NT2/D1 (cell line): ENCODE measurements around the gene C16orf54.
A peak's percentile ranks its signal among the peaks of the same experiment; 100 is the strongest.
"Not testable (repeated sequence)": the region's sequence is repeated elsewhere in the genome, so short reads cannot be mapped to it uniquely, and the experiment has no call there.

Experiments
- DNase-seq: peaks from one replicate; pipeline ENCODE4 v3.0.0-alpha.2; 2011; ENCODE audit warnings: low read depth, low spot score
- H3K27me3 ChIP-seq: 2 replicates; pipeline ENCODE4 v1.6.0; 2011; ENCODE audit warnings: mild to moderate bottlenecking; ENCODE audit not compliant: insufficient read length, insufficient read depth
- H3K36me3 ChIP-seq: 2 replicates; pipeline ENCODE4 v1.6.1; 2011; ENCODE audit warnings: mild to moderate bottlenecking, low read length, mixed read lengths; ENCODE audit not compliant: insufficient read depth, insufficient read length
- H3K4me1 ChIP-seq: 2 replicates; pipeline ENCODE4 v1.5.1; 2011; ENCODE audit not compliant: insufficient read depth, insufficient read length
- H3K4me3 ChIP-seq: 2 replicates; pipeline ENCODE4 v1.5.1; 2011; ENCODE audit warnings: low read depth; ENCODE audit not compliant: insufficient read length
- H3K9ac ChIP-seq: 2 replicates; pipeline ENCODE4 v1.6.0; 2011; ENCODE audit warnings: low read depth; ENCODE audit not compliant: insufficient read length
- H3K9me3 ChIP-seq: 2 replicates; pipeline ENCODE4 v1.5.1; 2011; ENCODE audit warnings: mild to moderate bottlenecking, low read length; ENCODE audit not compliant: insufficient read depth
- SUZ12 ChIP-seq: IDR thresholded peaks from 2 replicates; pipeline ENCODE4 v1.6.1; 2011; ENCODE audit not compliant: insufficient read length, insufficient read depth; ENCODE audit errors: extremely low read depth
- YY1 ChIP-seq: IDR thresholded peaks from 2 replicates; pipeline ENCODE4 v1.6.1; 2011; ENCODE audit not compliant: insufficient read length, insufficient read depth
- ZNF274 ChIP-seq: IDR thresholded peaks from 2 replicates; pipeline ENCODE4 v1.6.1; 2011; ENCODE audit warnings: mild to moderate bottlenecking, low read depth, low read length

The C16orf54 gene

DNA sequence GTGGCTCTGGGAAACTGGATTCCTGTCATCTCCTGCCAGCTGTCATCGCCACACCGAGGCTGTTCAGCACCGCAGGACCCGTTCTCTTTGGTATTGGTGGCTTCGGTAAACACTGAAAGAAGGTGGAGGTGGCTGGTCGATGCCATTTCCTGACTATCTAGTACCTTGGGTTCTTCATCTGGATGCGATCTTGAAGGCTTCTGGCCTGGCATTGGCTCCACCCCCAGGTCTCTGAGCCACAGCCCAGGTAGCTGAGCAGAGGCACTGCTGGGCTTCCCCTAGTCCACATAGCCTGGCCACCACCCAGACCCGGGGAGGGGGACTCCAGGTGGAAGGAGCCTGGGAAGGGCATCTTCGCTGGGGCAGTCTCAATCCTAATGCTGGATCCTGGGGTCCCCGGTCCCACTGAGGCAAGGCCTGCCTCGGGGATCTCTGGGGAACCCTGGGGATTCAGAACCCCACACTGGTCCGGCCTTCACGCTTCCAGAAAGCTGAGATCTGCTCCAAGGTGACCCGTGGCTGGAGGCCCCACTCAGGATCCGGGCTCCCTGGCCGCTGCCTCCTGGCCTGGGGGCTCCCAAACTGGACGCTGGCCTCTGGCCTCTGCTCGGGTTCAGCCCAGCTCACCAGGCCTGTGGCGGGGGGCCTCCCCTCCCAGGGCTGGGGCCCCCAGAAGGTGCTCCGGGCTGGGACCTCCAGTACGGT lies 1.8 kb downstream of the C16orf54 start:
- no peak overlapping the region for H3K4me3 ChIP-seq
- peaks cover 26% of the 10 kb centered on the region; the same call in 1 of the 2 replicates for H3K9me3 ChIP-seq
- no peak for DNase-seq
- peaks cover 10% of the 10 kb centered on the region for H3K4me1 ChIP-seq
- peaks cover 8% of the 10 kb centered on the region for H3K36me3 ChIP-seq
- peak overlapping the region; percentile 26 for H3K9ac ChIP-seq
- H3K27me3 ChIP-seq, result no peaks in the 10 kb centered on the region
- no peak for TF ChIP-seq SUZ12
- TF ChIP-seq ZNF274, result no peak
- TF ChIP-seq YY1, result no peak

DNA sequence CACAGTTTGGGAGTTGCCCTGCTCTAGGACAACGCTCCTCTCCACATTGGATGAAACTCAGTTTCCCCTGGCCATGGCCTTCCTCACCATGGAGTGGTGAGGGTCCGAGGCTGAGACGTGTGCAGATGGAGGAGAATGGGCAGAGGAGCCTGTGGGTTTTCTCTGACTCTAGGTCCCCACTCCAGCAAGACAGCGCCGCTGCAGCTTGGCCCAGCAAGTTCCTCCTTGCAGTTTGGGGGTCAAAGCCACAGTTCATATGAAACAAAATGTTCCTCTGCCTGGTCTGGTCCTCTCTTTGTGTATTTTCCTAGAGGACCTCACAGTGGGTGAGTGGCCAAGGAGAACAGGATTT lies 2.3 kb downstream of the C16orf54 start:
- TF ChIP-seq YY1 (no peak), ZNF274 (no peak), SUZ12 (no peak)
- H3K4me3 ChIP-seq, result no peak overlapping the region
- no peaks in the 10 kb centered on the region for H3K27me3 ChIP-seq
- H3K36me3 ChIP-seq, result peaks cover 8% of the 10 kb centered on the region
- no peak for DNase-seq
- H3K4me1 ChIP-seq, result peaks cover 10% of the 10 kb centered on the region
- no peak overlapping the region for H3K9ac ChIP-seq
- peaks cover 20% of the 10 kb centered on the region; the same call in 1 of the 2 replicates for H3K9me3 ChIP-seq

DNA sequence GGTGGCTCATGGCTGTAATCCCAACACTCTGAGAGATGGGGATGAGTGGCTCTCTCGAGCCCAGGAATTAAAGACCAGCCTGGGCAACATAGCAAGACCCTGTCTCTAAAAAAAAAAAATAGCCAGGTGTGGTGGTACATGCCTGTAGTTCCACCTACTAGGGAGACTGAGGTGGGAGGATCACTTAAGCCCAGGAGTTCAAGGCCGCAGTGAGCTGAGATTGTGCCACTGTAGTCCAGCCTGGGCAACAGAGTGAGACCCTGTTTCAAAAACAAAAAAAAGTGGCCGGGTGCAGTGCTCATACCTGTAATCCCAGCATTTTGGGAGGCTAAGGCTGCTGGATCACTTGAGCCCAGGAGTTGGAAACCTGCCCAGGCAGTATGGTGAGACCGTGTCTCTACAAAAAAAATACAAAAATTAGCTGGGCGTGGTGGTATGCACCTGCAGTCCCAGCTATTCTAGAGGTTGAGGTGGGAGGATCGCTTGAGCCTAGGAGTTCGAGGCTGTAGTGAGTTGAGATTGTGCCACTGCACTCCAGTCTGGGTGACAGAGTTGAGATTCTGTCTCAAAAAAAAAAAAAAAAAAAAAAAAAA lies 3.0 kb downstream of the C16orf54 start:
- peaks cover 10% of the 10 kb centered on the region for H3K4me1 ChIP-seq
- TF ChIP-seq ZNF274 (no peak), YY1 (no peak), SUZ12 (no peak)
- H3K27me3 ChIP-seq, result no peaks in the 10 kb centered on the region

DNA sequence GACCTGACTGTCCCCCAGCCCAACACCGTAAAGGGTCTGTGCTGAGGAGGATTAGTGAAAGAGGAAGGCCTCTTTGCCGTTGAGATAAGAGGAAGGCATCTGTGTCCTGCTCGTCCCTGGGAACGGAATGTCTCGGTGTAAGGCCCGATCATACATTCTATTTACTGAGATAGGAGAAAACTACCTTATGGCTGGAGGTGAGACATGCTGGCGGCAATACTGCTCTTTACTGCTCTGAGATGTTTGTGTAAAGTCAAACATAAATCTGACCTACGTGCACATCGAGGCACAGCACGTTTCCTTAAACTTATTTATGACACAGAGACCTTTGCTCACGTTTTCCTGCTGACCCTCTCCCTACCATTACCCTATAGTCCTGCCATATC lies 5.2 kb downstream of the C16orf54 start:
- not testable (repeated sequence) for DNase-seq, H3K27me3 ChIP-seq, H3K4me3 ChIP-seq, H3K9ac ChIP-seq, H3K9me3 ChIP-seq
- peaks cover 24% of the 10 kb centered on the region for H3K36me3 ChIP-seq
- peaks cover 11% of the 10 kb centered on the region for H3K4me1 ChIP-seq

More for the DNA sequence above, 3.0 kb downstream of the C16orf54 start:
- H3K9ac ChIP-seq, result no peak overlapping the region
- DNase-seq, result no peak
- no peak overlapping the region for H3K4me3 ChIP-seq
- H3K9me3 ChIP-seq, result peaks cover 14% of the 10 kb centered on the region; the same call in 1 of the 2 replicates
- H3K36me3 ChIP-seq, result peaks cover 9% of the 10 kb centered on the region

DNA sequence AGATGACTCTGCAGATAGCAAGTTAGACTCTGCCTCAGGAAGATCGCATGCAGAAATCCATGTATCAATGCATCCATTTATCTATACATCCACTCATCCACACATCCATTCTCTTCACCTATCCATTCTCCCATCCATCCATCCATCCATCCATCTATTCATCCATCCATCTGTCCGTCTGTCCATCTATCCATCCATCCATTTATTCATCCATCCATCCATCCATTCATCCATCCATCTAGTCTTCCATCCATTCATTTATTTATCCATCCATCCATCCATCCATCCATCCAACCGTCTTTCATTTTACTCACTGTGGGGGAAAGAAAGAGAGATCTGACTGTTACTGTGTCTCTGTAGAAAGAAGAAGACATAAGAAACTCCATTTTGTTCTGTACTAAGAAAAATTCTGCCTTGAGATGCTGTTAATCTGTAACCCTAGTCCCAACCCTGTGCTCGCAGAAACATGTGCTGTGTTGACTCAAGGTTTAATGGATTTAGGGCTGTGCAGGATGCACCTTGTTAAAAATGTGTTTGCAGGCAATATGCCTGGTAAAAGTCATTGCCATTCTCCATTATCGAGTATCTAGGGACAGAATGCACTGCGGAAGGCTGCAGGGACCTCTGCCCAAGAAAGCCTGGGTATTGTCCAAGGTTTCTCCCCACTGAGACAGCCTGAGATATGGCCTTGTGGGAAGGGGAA lies 5.7 kb downstream of the C16orf54 start:
- H3K9me3 ChIP-seq, DNase-seq, H3K27me3 ChIP-seq, H3K4me3 ChIP-seq, H3K4me1 ChIP-seq, H3K9ac ChIP-seq: not testable (repeated sequence)
- H3K36me3 ChIP-seq, result peaks cover 25% of the 10 kb centered on the region

DNA sequence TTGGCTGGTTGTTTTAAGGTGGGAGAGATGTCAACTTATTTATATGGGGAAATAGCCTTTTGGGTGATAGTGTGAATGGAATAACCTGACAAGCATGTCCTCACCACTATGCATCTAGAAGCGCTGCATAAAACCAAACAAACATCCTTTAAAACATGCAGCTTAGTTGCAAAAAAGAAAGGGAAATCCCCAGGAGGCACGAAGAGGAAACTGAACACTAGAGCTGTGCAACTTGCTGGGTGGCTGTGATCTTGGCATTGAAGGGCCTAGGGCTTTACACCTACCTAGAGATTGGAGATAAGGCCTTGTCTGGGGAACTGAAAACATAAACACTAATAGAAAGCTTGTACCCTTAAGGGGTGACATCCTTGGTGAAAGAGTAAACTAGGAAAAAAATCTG lies 7.3 kb downstream of the C16orf54 start:
- Histone ChIP-seq H3K4me3 (no peak overlapping the region), H3K9ac (no peak overlapping the region), H3K9me3 (no peaks in the 10 kb centered on the region), H3K27me3 (no peaks in the 10 kb centered on the region), H3K36me3 (peaks cover 35% of the 10 kb centered on the region), H3K4me1 (peaks cover 3% of the 10 kb centered on the region)
- TF ChIP-seq YY1, result no peak
- TF ChIP-seq SUZ12, result no peak
- no peak for TF ChIP-seq ZNF274
- DNase-seq, result no peak

DNA sequence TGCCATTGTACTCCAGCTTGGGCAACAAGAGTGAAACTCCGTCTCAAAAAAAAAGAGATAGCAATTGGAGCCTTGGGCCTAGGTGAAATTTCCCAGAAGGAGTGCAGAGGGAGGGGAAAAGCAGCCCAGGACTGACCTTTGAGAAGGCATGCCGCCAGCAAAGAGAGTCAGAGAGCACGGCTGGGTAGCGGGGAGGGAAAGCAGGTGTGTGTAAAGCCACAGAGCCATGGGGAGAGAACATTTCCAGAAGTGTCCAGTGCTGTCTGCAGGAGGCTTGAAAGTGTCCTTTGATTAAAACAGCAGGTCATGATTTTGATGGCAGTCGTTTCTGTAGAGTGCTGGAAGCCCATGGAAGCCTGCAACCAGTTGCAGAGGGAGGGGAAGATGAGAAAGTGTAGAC lies 8.1 kb downstream of the C16orf54 start:
- no peak for DNase-seq
- Histone ChIP-seq H3K4me1 (peaks cover 3% of the 10 kb centered on the region), H3K9me3 (no peaks in the 10 kb centered on the region), H3K4me3 (no peak overlapping the region), H3K27me3 (no peaks in the 10 kb centered on the region), H3K9ac (no peak overlapping the region), H3K36me3 (peaks cover 41% of the 10 kb centered on the region)
- TF ChIP-seq ZNF274, result no peak
